GM12872 (cell line): ENCODE results near the gene RB1.

Source experiments
- TF ChIP-seq, protein P1 (sequence below): IDR thresholded peaks from 3 replicates; pipeline ENCODE4 v1.5.1; 2011; ENCODE audit warnings: low read depth, mild to moderate bottlenecking, low read length, moderate library complexity; ENCODE audit not compliant: insufficient read depth

RB1 gene

DNA sequence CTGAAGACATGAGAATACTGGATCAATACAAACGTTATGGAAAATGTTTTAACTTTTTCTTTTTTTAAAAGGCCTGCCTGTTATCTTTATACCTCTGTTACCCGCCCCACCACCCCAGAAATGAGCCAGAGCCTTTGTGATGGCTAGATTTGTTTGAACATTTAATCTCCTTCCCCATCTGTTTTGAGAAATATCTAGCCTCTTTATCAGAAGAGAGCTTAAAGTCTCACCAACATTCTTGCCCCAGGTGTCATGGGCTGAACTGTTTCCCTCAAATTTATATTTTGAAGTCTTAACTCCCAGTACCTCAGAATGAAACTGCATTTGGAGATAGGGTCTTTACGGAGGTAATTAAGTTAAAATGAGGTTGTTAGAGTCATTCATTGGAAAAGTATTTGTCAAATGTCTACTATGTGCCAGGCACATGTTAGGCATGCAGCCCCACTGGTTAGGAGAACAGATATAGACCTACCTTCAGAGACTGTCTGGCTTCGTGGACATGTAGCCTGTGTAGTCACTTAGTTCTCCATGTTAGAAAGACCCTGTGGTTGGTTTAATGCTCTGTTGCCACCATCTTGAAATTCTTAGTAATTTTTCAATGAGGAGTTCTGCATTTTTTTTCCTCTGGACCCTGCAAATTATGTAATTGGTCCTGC is 6.3 kb upstream of the RB1 start:
- TF ChIP-seq, protein P1, sequence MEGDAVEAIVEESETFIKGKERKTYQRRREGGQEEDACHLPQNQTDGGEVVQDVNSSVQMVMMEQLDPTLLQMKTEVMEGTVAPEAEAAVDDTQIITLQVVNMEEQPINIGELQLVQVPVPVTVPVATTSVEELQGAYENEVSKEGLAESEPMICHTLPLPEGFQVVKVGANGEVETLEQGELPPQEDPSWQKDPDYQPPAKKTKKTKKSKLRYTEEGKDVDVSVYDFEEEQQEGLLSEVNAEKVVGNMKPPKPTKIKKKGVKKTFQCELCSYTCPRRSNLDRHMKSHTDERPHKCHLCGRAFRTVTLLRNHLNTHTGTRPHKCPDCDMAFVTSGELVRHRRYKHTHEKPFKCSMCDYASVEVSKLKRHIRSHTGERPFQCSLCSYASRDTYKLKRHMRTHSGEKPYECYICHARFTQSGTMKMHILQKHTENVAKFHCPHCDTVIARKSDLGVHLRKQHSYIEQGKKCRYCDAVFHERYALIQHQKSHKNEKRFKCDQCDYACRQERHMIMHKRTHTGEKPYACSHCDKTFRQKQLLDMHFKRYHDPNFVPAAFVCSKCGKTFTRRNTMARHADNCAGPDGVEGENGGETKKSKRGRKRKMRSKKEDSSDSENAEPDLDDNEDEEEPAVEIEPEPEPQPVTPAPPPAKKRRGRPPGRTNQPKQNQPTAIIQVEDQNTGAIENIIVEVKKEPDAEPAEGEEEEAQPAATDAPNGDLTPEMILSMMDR: no peak

DNA sequence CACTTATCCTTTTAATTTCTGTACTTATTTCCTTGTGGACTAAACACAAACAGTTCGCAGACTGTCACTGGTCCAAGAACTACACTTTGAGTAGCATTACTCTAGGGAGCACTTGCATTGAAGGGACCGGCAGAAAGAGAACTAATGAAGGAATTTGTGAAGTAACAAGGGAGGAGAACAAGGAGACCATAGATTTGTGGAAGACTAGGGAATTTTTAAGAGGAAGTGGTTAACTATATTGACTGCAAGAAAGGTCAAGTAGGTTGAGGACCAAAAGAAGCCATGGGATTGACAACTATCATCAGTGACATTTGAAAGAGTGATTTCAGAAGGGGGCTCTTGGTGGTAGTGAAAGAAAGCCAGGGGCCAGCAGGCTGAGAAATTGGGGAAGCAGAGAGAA is 4.0 kb upstream of the RB1 start:
- TF ChIP-seq, protein P1: no peak

DNA sequence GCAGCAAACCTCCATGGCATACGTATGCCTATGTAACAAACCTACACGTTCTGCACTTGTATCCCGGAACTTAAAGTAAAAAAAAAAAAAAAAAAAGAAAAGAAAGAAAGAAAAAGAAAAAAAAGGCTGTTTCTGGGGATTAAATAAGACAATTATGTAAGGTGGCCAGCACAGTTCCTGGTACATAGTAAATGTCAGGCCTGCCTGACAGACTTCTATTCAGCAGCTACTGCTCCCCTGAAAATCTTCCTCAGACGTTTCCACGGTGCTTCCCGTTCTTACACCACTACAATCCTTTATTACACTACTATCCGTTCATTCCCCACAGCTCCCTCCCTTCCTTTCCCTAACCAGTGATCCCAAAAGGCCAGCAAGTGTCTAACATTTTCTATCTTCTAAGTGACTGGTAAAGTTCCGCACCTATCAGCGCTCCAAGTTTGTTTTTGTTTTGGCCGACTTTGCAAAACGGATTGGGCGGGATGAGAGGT is 636 bp upstream of the RB1 start:
- TF ChIP-seq, protein P1: no peak

DNA sequence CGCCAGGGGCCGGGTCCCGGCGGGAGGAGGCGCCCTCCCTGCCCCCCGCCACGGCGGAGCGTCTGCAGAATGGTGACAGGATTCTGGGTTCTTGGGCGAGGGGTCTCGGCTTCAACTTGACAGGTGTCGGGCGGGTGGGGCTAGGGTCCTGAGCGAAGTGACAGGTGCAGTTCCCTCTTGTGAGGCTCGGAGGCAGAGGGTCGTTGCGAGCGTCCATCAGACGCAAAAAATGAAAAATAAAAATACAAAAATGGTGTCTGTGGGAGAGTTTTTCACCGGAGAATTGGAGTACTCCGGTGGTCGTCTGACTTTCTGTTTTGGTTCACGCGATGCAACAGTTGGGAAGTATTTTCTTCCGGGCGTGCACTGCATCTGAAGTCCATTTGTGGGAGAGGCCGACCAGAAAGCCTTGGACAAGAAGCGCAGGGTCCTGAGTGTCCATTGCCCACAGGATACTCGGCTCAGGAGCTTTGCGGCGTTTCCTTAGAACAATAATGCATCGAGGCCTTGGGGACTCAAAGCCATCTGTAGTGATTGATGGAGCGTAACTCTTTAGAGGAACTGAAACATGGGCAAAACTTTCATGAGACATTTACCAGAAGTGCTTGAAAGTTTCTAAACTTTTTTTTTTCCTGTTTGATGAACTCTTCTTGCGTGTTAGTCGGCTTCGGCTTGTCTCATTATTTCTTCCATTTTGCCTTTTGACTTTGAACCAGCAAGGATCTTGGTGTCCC is 759 bp downstream of the RB1 start:
- TF ChIP-seq, protein P1: no peak

DNA sequence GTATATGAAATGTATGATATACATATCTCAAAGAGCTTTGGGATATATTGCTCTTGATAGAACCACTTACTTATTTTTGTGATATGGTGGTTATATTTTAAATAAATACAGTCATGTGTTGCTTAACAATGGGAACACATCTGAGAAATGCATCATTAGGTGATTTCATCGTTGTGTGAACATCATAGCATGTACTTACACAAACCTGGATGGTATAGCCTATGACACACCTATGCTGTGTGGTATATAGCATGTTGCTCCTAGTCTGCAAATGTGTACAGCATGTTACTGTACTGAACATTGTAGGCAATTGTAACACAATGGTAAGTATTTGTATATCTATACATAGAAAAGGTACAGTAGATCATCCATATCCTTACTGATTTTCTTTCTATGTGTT is 7.7 kb downstream of the RB1 start:
- TF ChIP-seq, protein P1: no peak

DNA sequence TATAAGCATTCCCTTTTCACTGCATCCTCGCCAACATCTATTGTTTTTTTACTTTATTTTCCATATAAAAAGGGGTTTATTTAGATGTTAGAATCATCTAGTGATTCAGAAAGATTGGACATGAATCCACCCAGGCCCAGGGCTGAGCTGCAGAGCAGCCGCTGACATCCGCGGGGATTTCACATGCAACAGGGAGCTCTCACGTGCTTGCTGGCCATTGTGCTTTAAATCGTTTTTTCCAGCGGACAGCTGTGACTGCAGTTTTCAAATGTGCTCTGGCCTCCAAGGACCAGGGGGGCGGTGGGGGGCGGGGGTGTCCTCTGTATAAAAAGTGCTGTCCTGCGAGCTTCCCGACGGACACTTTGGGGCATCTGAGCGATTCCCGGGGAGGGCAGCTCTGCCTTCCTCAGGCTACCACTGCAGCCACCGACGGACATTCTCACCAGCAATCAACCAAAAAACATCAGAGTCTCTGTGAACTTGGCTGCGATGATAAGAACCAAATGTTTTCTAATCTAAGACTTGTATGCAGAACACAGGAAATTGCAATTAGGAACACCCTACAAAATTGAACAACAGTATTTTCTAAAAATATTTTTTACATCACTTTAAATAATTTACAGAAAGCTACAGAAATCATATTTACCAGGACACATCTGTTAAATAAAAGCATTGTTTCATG is 12.6 kb downstream of the RB1 start:
- TF ChIP-seq, protein P1: no peak

DNA sequence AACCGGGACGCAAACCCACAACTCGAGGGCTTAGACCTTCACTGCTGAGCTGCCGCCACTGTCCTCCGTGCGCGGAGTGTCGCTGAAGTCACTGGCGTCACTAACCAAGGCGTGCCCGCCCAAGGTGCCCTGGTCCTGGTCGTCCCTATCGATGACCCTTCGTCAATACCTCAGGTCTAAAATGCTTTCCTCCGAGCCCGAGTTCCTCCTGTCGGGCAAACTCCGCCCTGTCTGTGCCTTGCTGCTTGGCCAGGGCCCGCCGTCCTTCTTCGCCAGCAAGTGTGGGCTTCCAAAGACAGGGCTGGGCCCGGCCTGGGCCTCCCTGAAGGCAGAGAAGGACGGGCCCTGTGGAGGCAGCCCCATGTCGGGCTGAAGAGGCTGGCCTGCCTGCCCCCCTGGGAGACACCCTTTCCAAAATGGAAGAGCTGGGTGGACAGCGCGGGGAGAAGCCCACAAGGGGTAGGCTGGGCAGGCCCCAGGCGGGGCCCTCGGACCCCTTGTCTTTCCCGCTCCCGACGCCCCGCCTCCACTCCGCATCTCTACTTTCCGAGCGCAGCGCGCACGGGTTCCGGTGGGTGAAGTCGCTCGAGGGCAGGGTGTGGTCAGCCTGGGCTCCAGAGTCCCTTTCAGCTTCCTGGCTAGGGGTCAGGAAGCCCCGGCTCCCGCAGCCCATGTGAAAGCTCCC is 13.4 kb downstream of the RB1 start:
- TF ChIP-seq, protein P1: no peak
